ENCODE results near the gene FBXO42. TPM values are rescaled to one million over a fixed set of nuclear protein-coding genes. Genes with fewer than 3 reads are reported as not detected.
"Not testable (repeated sequence)": the region's sequence is repeated elsewhere in the genome, so short reads cannot be mapped to it uniquely, and the experiment has no call there.

Gene FBXO42
- total and polyA plus RNA-seq, 2 experiments from 2014 or later: 28.6 to 40.8 TPM

DNA sequence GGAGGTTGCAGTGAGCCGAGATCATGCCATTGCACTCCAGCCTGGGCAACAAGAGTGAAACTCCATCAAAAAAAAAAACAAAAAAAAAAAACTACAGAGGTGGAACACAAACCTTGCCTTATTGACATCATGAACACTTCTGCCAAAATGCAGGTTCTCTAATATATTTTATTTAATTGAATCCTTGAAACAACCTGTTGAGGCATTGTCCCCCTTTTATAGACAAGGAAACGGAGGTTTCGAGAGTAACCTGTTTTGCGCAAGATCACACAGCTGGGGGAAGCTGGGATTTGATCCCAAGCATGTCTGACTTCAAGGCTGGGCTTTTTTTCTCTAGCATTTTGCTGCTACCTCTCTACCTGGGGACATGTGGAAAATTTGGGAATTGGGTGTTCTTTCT, 17.5 kb upstream of the FBXO42 start:
- Histone ChIP-seq H3K27ac (no peak overlapping the region), H3K36me3 (no peaks in the 10 kb centered on the region), H3K4me1 (ENCODE audit: low read depth) (peaks cover 13% of the 10 kb centered on the region), H3K9me3 (ENCODE audit: low read depth) (no peaks in the 10 kb centered on the region), H3K4me3 (no peak overlapping the region), H3K27me3 (no peaks in the 10 kb centered on the region)
- TF ChIP-seq, protein P1, sequence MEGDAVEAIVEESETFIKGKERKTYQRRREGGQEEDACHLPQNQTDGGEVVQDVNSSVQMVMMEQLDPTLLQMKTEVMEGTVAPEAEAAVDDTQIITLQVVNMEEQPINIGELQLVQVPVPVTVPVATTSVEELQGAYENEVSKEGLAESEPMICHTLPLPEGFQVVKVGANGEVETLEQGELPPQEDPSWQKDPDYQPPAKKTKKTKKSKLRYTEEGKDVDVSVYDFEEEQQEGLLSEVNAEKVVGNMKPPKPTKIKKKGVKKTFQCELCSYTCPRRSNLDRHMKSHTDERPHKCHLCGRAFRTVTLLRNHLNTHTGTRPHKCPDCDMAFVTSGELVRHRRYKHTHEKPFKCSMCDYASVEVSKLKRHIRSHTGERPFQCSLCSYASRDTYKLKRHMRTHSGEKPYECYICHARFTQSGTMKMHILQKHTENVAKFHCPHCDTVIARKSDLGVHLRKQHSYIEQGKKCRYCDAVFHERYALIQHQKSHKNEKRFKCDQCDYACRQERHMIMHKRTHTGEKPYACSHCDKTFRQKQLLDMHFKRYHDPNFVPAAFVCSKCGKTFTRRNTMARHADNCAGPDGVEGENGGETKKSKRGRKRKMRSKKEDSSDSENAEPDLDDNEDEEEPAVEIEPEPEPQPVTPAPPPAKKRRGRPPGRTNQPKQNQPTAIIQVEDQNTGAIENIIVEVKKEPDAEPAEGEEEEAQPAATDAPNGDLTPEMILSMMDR (IDR thresholded peaks at IDR 0.05; ENCODE audit: low read depth, low read length): no peak
- no peak for DNase-seq (ENCODE audit: low read depth in 1 of 2, low spot score in 1 of 2)

DNA sequence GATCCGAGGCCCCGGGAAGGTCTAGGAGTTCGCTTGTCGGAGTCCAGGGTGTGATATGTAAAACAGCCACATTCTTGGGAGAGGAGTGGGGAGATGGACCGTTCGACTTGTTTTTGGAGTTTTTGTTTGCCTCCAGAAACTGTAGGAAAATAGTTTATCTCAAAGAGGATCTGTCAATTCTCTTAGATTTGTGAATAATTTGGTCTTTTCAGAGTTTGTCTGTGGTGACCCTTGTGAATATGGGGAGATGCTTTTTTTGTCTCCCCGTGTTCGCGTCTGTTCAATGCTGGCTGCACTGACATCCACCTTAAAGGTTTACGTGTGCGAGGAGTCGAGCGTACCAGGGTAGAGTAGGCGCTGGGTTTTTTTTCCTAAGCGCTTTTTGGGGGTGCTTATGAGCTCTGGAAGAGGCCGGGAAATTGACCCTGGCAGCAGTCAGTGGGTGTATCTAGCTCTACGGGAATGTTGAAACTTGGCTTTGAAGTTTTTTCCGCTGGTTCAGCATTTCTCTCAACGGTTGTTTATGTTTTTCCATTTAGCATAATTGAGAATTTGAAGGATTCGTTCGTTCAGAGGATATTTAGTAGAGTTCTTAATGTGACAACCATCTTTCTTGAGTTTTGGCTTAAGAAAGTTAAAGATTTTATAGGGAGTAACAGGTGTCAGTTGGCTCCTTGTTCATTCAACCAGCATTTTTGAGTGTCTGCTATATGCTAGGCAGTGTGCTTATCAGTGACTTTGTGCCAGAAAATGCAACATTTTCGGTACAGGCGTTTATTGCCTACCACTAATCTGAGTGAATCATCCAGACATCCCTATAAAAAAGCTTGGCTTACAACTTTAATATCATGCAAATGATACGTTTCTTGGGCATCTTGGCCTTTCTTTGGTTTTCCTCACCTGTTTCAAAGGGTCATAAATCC, 15.9 kb upstream of the FBXO42 start:
- Histone ChIP-seq H3K36me3 (no peaks in the 10 kb centered on the region), H3K27me3 (no peaks in the 10 kb centered on the region), H3K9me3 (ENCODE audit: low read depth) (no peaks in the 10 kb centered on the region), H3K4me3 (peak overlapping the region; percentile 72), H3K4me1 (ENCODE audit: low read depth) (peaks cover 13% of the 10 kb centered on the region), H3K27ac (peak overlapping the region; percentile 92)
- TF ChIP-seq, protein P1 (IDR thresholded peaks at IDR 0.05; ENCODE audit: low read depth, low read length): no peak
- DNase-seq (ENCODE audit: low read depth in 1 of 2, low spot score in 1 of 2): peak in 1 of 2 donors; percentile 42

DNA sequence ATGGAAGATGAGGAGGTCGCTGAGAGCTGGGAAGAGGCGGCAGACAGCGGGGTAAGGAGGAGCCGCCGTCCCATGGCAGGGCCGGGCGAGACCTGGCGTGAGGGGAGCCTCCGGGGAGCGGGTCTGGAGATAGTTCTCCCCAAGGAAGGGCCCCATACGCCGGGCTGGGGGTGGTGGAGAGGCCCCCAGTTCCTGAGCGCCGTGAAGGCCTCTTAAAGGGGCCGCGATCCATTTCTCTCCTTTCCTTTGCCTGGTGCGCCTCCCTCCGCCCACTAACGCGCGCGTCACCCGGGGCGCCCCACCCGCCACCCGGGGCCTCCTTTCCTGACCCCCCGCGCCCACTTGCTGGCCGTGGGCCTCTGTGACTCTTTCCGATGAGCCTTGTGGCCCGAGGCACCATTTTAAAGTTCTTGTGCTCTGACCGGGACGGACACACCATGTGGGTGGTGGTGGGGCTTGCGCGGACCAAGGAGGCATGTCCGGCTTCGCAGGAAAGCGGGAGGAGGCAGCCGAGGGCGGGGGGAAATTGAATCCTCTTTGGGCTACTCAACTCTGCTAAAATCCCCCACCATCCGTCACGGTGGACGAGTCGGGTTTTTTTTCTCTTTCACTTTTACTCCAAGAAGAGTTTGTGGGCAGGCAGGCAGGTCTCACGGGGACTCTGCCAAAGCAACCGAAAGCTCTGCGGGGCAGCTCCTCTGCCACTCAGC, 15.1 kb upstream of the FBXO42 start:
- Histone ChIP-seq H3K4me1 (ENCODE audit: low read depth) (peaks cover 13% of the 10 kb centered on the region), H3K4me3 (peak overlapping the region; percentile 72), H3K36me3 (no peaks in the 10 kb centered on the region), H3K27me3 (no peaks in the 10 kb centered on the region), H3K9me3 (ENCODE audit: low read depth) (no peaks in the 10 kb centered on the region), H3K27ac (peak overlapping the region; percentile 92)
- peak; percentile 75 to 89 for DNase-seq (ENCODE audit: low read depth in 1 of 2, low spot score in 1 of 2)
- TF ChIP-seq, protein P1 (IDR thresholded peaks at IDR 0.05; ENCODE audit: low read depth, low read length): no peak

DNA sequence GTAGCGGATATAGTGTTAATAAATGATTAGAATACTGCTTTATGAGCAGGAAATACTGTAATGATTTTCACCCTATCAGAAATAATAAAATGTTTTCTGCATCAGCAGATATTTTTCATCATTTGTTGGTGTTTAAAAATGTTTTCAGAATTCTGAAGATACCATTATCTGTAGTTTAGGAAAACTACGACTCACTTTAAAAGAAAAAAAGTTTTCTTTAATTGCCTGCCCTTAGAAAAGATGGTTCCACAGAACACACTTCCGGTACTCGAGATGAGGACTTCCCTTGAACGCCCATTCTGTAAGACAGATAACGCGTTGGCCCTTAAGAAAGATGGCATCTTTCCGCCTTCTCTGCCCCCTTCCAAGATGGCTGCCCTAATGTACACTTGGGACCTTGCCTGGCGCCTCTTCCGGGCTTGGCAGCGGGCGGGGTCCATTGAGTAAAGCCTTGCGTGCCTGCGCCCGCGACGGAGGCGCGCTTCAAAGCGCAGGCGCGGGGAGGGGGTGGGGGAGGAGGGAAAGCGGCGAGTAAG, 14.5 kb upstream of the FBXO42 start, which contains the start of gene SZRD1:
SZRD1 (plus strand) TSS at position 521 of the 536 bp plus-strand sequence. CDS start 16 bp downstream, outside the sequence.
- Histone ChIP-seq H3K27ac (peak within 1 kb of the TSS; percentile 92), H3K27me3 (no peaks in the 10 kb centered on the region), H3K4me1 (ENCODE audit: low read depth) (peaks cover 13% of the 10 kb centered on the region), H3K9me3 (ENCODE audit: low read depth) (no peaks in the 10 kb centered on the region), H3K4me3 (peak within 1 kb of the TSS; percentile 72), H3K36me3 (no peaks in the 10 kb centered on the region)
- peak; percentile 99 to 100 for DNase-seq (ENCODE audit: low read depth in 1 of 2, low spot score in 1 of 2)
- TF ChIP-seq, protein P1 (IDR thresholded peaks at IDR 0.05; ENCODE audit: low read depth, low read length): no peak

DNA sequence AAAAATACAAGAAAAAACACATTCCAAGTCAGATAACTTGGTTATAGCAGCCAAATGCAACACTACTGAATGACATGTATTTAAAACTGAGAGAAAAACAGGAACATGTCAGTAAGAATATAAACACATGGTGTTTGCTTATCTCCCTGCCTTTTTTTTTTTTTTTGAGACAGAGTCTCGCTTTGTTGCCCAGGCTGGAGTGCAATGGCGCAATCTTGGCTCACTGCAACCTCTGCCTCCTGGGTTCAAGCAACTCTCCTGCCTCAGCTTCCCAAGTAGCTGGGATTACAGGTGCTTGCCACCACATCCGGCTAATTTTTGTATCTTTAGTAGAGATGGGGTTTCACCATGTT, 12.8 kb upstream of the FBXO42 start:
- peaks cover 13% of the 10 kb centered on the region for H3K4me1 ChIP-seq (ENCODE audit: low read depth)
- H3K4me3 ChIP-seq; H3K27ac ChIP-seq; H3K27me3 ChIP-seq; H3K9me3 ChIP-seq (ENCODE audit: low read depth); H3K36me3 ChIP-seq: not testable (repeated sequence)
- peak in 1 of 2 donors; percentile 92 for DNase-seq (ENCODE audit: low read depth in 1 of 2, low spot score in 1 of 2)

All from cardiac muscle cell (in vitro differentiated cells and primary cell).